Measurements from ENCODE around the gene ASNSD1.
"Not testable (repeated sequence)": the region's sequence is repeated elsewhere in the genome, so short reads cannot be mapped to it uniquely, and the experiment has no call there.

Gene ASNSD1

DNA sequence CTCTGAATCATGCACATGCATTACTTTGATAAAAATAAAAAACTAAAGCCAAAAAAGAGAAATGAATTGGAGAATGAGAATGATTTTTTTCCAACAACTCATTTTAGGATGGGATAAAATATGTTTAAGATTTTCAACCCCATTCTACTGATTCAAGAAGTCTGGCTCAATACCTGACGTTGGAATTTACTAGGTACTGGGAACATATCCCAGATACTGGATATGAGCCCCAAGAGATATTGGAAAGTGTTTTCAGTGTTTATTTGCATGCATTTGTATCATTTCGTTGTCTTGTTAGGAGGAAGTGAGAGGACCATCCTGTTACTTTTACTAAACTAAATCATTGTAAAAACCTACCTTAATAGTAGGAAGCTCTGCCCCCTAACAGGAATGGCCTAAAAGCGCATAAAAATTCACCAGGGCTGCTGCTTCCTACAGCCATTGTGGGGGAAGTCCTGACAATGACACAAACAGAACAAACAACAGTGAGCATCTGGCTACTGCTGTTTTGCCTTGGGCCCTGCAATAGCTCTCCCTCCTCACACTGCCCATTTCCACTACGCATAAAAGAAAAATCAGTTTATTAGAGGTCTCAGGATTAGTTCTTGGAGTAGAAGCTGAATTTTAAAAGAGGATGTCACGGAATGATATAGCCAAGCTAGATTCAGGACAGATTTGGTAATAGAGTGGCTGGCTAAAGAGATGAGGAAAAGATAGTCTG is 48.4 kb downstream of the ASNSD1 start:
- Histone ChIP-seq H3K27ac (ENCODE audit: low read depth, low read length) (no peak overlapping the region), H3K4me1 (ENCODE audit: control insufficient read depth in 5 of 5, insufficient read depth in 5 of 5, low read length in 5 of 5) (no peaks in the 10 kb centered on the region), H3K27me3 (ENCODE audit: control insufficient read depth in 5 of 5, insufficient read depth in 4 of 5, low read length in 5 of 5) (no peaks in the 10 kb centered on the region), H3K36me3 (ENCODE audit: control insufficient read depth in 5 of 5, insufficient read depth in 5 of 5, low read length in 5 of 5) (peaks cover 6 to 16% (median 9%) of the 10 kb centered on the region in 5 donors), H3K9me3 (ENCODE audit: control insufficient read depth in 5 of 5, low read length in 5 of 5) (no peaks in the 10 kb centered on the region), H3K4me3 (ENCODE audit: low read depth in 1 of 5, low read length in 5 of 5) (no peak overlapping the region), H3K9ac (ENCODE audit: low read length in 5 of 5) (no peak overlapping the region)

DNA sequence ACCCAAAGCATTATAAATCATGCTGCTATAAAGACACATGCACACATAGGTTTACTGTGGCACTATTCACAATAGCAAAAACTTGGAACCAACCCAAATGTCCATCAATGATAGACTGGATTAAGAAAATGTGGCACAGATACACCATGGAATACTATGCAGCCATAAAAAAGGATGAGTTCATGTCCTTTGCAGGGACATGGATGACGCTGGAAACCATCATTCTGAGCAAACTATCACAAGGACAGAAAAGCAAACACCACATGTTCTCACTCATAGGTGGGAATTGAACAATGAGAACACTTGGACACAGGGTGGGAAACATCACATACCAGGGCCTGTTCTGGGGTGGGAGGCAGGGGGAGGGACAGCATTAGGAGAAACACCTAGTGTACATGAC is 56.3 kb downstream of the ASNSD1 start:
- not testable (repeated sequence) for H3K9me3 ChIP-seq (ENCODE audit: control insufficient read depth in 5 of 5, low read length in 5 of 5); H3K27ac ChIP-seq (ENCODE audit: low read depth, low read length); H3K9ac ChIP-seq (ENCODE audit: low read length in 5 of 5); H3K36me3 ChIP-seq (ENCODE audit: control insufficient read depth in 5 of 5, insufficient read depth in 5 of 5, low read length in 5 of 5); H3K4me1 ChIP-seq (ENCODE audit: control insufficient read depth in 5 of 5, insufficient read depth in 5 of 5, low read length in 5 of 5); H3K4me3 ChIP-seq (ENCODE audit: low read depth in 1 of 5, low read length in 5 of 5); H3K27me3 ChIP-seq (ENCODE audit: control insufficient read depth in 5 of 5, insufficient read depth in 4 of 5, low read length in 5 of 5)

DNA sequence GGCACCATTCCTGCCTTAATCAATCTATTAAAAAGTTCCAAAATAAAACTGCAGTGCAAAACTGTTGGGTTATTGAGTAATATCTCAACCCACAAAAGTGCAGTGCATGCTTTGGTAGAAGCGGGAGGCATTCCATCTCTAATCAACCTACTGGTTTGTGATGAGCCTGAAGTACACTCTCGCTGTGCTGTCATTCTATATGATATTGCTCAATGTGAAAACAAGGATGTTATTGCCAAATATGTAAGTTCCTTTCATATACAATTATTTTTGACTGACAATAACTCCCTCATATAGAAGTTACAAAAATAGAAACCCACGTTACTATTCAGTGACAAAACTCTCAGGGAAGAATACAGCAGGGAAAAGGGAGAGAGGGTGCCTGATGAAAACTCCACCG is 58.3 kb downstream of the ASNSD1 start:
- Histone ChIP-seq H3K36me3 (ENCODE audit: control insufficient read depth in 5 of 5, insufficient read depth in 5 of 5, low read length in 5 of 5) (peaks cover 0 to 9% (median 4%) of the 10 kb centered on the region in 5 donors), H3K9ac (ENCODE audit: low read length in 5 of 5) (no peak overlapping the region), H3K27ac (ENCODE audit: low read depth, low read length) (no peak overlapping the region), H3K9me3 (ENCODE audit: control insufficient read depth in 5 of 5, low read length in 5 of 5) (no peaks in the 10 kb centered on the region), H3K4me3 (ENCODE audit: low read depth in 1 of 5, low read length in 5 of 5) (no peak overlapping the region), H3K27me3 (ENCODE audit: control insufficient read depth in 5 of 5, insufficient read depth in 4 of 5, low read length in 5 of 5) (no peaks in the 10 kb centered on the region), H3K4me1 (ENCODE audit: control insufficient read depth in 5 of 5, insufficient read depth in 5 of 5, low read length in 5 of 5) (no peaks in the 10 kb centered on the region)
